ENCODE measurements around the gene CDK5RAP3.

CDK5RAP3 gene

GRCh38 chr17:47957591-47958490 is 13.1 kb upstream of the CDK5RAP3 start, which contains the start of gene PRR15L:
Gene PRR15L (minus strand): TSS chr17:47957883. CDS start chr17:47953234, 4,649 bp downstream.
- Histone ChIP-seq H3K9me3 (ENCODE audit: control insufficient read depth, low read length) (no peaks in the 10 kb centered on the region), H3K9ac (no peak within 1 kb of the TSS), H3K36me3 (ENCODE audit: control insufficient read depth, insufficient read depth, low read length) (no peaks in the 10 kb centered on the region), H3K27ac (no peak within 1 kb of the TSS), H3K4me3 (ENCODE audit: low read depth, low read length) (no peak within 1 kb of the TSS), H3K4me2 (ENCODE audit: low read length) (peak within 1 kb of the TSS; percentile 21), H3K27me3 (ENCODE audit: control insufficient read depth, insufficient read depth, low read length) (no peaks in the 10 kb centered on the region), H3K79me2 (no peaks in the 10 kb centered on the region), H2AFZ (peak within 1 kb of the TSS; percentile 50), H3K4me1 (peaks cover 6% of the 10 kb centered on the region)
- TF ChIP-seq, protein P1, sequence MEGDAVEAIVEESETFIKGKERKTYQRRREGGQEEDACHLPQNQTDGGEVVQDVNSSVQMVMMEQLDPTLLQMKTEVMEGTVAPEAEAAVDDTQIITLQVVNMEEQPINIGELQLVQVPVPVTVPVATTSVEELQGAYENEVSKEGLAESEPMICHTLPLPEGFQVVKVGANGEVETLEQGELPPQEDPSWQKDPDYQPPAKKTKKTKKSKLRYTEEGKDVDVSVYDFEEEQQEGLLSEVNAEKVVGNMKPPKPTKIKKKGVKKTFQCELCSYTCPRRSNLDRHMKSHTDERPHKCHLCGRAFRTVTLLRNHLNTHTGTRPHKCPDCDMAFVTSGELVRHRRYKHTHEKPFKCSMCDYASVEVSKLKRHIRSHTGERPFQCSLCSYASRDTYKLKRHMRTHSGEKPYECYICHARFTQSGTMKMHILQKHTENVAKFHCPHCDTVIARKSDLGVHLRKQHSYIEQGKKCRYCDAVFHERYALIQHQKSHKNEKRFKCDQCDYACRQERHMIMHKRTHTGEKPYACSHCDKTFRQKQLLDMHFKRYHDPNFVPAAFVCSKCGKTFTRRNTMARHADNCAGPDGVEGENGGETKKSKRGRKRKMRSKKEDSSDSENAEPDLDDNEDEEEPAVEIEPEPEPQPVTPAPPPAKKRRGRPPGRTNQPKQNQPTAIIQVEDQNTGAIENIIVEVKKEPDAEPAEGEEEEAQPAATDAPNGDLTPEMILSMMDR (IDR thresholded peaks at IDR 0.05) = no peak

DNA sequence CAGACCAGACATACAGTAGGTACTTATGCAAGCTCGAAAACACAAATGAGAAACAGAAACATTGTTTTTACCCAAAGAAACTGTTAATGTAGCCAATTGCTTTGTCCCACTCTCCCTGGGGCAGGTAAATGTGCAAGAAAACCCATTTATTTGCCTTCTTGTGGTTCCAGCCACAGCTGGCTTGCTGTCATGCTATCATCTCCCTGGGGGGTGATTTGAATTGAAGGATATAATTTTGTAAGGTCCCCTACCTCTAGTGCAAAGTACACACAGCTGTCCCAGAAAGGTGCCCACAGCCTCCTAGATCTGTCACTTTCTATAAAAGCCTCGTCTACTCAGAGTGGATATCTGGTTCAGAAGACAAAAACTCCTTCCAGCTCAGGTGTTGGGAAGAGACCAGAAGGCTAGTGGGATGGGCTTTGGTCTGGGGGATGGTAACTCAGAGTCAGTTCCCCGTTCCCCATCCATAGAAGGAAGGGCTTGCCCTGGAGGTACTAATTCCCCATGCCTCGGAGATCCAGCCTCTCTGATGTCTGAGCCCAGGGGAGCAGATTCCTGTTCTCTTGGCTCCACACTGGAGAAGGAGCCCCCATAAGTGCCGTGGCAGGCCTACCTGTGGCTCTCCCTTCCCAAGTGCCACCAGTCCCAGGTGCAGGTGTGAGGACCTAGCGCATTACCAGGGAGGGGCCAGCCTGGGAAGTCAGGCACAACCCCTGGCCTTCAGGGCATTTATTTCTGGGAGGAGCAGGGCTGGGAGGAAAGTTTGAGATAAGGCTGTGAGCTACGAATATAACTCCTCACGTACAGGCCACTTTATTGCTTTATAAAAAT is 10.9 kb upstream of the CDK5RAP3 start:
- Histone ChIP-seq H3K4me1 (peaks cover 6% of the 10 kb centered on the region), H3K27ac (no peak overlapping the region), H2AFZ (no peak overlapping the region), H3K9ac (no peak overlapping the region), H3K4me2 (ENCODE audit: low read length) (no peak overlapping the region), H3K4me3 (ENCODE audit: low read depth, low read length) (no peak overlapping the region), H3K27me3 (ENCODE audit: control insufficient read depth, insufficient read depth, low read length) (no peaks in the 10 kb centered on the region), H3K79me2 (no peaks in the 10 kb centered on the region), H3K36me3 (ENCODE audit: control insufficient read depth, insufficient read depth, low read length) (no peaks in the 10 kb centered on the region), H3K9me3 (ENCODE audit: control insufficient read depth, low read length) (no peaks in the 10 kb centered on the region)
- TF ChIP-seq, protein P1 (IDR thresholded peaks at IDR 0.05) = no peak

- Histone ChIP-seq H3K4me1 (peaks cover 6% of the 10 kb centered on the region), H3K4me2 (ENCODE audit: low read length) (no peak overlapping the region), H3K9me3 (ENCODE audit: control insufficient read depth, low read length) (no peaks in the 10 kb centered on the region), H3K9ac (no peak overlapping the region), H2AFZ (no peak overlapping the region), H3K27ac (no peak overlapping the region), H3K27me3 (ENCODE audit: control insufficient read depth, insufficient read depth, low read length) (no peaks in the 10 kb centered on the region), H3K79me2 (no peaks in the 10 kb centered on the region), H3K4me3 (ENCODE audit: low read depth, low read length) (no peak overlapping the region), H3K36me3 (ENCODE audit: control insufficient read depth, insufficient read depth, low read length) (no peaks in the 10 kb centered on the region)
- TF ChIP-seq, protein P1 (IDR thresholded peaks at IDR 0.05) = no peak
Measured at GRCh38 chr17:47961406-47961805, 9.5 kb upstream of the CDK5RAP3 start.

DNA sequence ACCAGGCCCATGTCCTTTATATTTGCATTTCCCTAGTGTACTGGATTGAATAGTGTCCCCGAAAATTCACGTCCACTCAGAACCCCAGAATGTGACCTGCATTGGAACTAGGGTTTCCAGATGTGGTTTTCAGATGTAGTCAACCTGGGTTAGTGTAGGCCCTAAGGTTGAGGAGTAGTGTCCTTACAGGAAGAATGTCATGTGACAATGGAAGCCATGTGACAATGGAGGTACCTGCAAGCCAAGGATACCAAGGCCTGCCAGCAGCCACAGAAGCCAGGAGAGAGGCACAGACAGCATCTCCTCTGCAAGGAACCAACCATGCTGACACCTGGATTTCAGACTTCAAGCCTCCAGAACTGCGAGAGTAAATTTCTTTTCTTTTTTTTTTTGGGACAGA is 8.0 kb upstream of the CDK5RAP3 start:
- H3K36me3 ChIP-seq (ENCODE audit: control insufficient read depth, insufficient read depth, low read length) = no peaks in the 10 kb centered on the region
- peaks cover under 1% of the 10 kb centered on the region for H3K4me1 ChIP-seq
- H3K27ac ChIP-seq = no peak overlapping the region
- no peaks in the 10 kb centered on the region for H3K27me3 ChIP-seq (ENCODE audit: control insufficient read depth, insufficient read depth, low read length)
- no peaks in the 10 kb centered on the region for H3K9me3 ChIP-seq (ENCODE audit: control insufficient read depth, low read length)
- no peak overlapping the region for H3K4me2 ChIP-seq (ENCODE audit: low read length)
- no peak overlapping the region for H3K9ac ChIP-seq
- H3K79me2 ChIP-seq = no peaks in the 10 kb centered on the region
- no peak overlapping the region for H3K4me3 ChIP-seq (ENCODE audit: low read depth, low read length)
- H2AFZ ChIP-seq = no peak overlapping the region
- TF ChIP-seq, protein P1 (IDR thresholded peaks at IDR 0.05) = no peak
